Ishikawa (cell line): Measurements from ENCODE around the gene CTNNA1.

Experiments
- CREB1 ChIP-seq: IDR thresholded peaks from 2 replicates; pipeline ENCODE4 v1.6.1; 2012; ENCODE audit warnings: low read depth
- EP300 ChIP-seq: IDR thresholded peaks from 2 replicates; pipeline ENCODE4 v1.6.1; 2012; ENCODE audit warnings: borderline replicate concordance
- TAF1 ChIP-seq: IDR thresholded peaks from 2 replicates; pipeline ENCODE4 v1.6.1; 2012; ENCODE audit warnings: low read depth, mild to moderate bottlenecking
- TEAD4 ChIP-seq: IDR thresholded peaks from 2 replicates; pipeline ENCODE4 v1.6.1; 2012
- TF ChIP-seq, protein P1 (sequence below): IDR thresholded peaks from 2 replicates; pipeline ENCODE4 v1.6.1; 2012; ENCODE audit warnings: low read depth, mild to moderate bottlenecking
- TF ChIP-seq, protein P2 (sequence below): IDR thresholded peaks from 2 replicates; pipeline ENCODE4 v1.6.1; 2012

DNA sequence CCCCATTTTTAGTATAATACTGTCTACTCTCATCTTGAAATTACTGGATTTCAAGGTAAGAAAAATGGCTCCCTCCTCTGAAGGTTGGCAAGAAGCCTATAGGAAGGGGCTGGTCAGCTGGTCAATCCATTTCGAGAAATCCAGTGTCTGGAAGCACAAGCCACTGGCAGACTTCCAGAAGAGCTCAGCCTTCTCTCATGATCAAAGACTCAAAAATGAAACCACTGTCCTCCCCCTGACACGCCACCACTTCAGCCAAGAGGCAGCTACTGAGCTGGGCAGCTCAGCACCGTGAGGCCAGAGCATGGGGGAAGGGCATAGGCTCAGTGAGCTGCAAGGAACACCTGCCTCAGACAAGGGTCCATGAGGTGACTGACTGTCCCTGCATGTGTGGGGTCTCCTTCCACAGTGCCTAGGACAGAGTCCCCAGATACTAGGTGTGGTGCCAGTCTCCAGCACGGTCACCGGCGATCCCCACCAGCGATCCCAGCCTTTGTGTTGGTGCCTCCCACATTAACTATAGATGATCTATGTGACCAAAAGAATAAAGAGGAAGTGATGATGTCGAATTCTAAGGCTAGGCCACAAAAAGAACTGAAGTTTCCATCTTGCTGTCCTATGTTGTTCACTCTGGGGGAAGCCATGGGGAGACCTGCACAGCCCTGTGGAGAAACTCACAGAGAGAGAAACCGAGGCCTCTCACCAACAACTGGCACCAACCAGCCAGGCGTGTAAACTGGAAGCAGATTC is 222.0 kb downstream of the CTNNA1 start:
- no peak for TF ChIP-seq TEAD4
- TF ChIP-seq, protein P1, sequence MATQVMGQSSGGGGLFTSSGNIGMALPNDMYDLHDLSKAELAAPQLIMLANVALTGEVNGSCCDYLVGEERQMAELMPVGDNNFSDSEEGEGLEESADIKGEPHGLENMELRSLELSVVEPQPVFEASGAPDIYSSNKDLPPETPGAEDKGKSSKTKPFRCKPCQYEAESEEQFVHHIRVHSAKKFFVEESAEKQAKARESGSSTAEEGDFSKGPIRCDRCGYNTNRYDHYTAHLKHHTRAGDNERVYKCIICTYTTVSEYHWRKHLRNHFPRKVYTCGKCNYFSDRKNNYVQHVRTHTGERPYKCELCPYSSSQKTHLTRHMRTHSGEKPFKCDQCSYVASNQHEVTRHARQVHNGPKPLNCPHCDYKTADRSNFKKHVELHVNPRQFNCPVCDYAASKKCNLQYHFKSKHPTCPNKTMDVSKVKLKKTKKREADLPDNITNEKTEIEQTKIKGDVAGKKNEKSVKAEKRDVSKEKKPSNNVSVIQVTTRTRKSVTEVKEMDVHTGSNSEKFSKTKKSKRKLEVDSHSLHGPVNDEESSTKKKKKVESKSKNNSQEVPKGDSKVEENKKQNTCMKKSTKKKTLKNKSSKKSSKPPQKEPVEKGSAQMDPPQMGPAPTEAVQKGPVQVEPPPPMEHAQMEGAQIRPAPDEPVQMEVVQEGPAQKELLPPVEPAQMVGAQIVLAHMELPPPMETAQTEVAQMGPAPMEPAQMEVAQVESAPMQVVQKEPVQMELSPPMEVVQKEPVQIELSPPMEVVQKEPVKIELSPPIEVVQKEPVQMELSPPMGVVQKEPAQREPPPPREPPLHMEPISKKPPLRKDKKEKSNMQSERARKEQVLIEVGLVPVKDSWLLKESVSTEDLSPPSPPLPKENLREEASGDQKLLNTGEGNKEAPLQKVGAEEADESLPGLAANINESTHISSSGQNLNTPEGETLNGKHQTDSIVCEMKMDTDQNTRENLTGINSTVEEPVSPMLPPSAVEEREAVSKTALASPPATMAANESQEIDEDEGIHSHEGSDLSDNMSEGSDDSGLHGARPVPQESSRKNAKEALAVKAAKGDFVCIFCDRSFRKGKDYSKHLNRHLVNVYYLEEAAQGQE = no peak
- TF ChIP-seq EP300 = no peak
- TF ChIP-seq, protein P2, sequence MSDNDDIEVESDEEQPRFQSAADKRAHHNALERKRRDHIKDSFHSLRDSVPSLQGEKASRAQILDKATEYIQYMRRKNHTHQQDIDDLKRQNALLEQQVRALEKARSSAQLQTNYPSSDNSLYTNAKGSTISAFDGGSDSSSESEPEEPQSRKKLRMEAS = no peak
- TF ChIP-seq TAF1 = no peak
- TF ChIP-seq CREB1 = no peak
